AG09309 (cell line): ENCODE measurements around the gene MRPL33.

ENCODE experiments used
- DNase-seq: peaks from one replicate; pipeline ENCODE4 v3.0.0-alpha.2; 2010; ENCODE audit warnings: low read depth
- H3K4me3 ChIP-seq: 2 replicates; pipeline ENCODE4 v1.5.1; 2011; ENCODE audit warnings: mild to moderate bottlenecking, low read depth, low read length, moderate library complexity; ENCODE audit not compliant: control insufficient read depth
- CTCF ChIP-seq: IDR thresholded peaks from 2 replicates; pipeline ENCODE4 v1.5.1; 2011; ENCODE audit warnings: mild to moderate bottlenecking, low read depth, low read length, inconsistent platforms; ENCODE audit not compliant: insufficient read depth, control insufficient read depth; ENCODE audit errors: missing control alignments

The MRPL33 gene

GRCh38 chr2:27811768-27812167, 40.2 kb downstream of the MRPL33 start:
- DNase-seq, result no peak
- no peak for TF ChIP-seq CTCF
- H3K4me3 ChIP-seq, result no peak overlapping the region

GRCh38 chr2:27814758-27815157, 43.2 kb downstream of the MRPL33 start:
- no peak for TF ChIP-seq CTCF
- H3K4me3 ChIP-seq, result no peak overlapping the region
- no peak for DNase-seq

GRCh38 chr2:27815860-27816438, 44.4 kb downstream of the MRPL33 start:
- DNase-seq, result no peak
- no peak overlapping the region for H3K4me3 ChIP-seq
- TF ChIP-seq CTCF, result no peak

- TF ChIP-seq CTCF, result no peak
- no peak for DNase-seq
- H3K4me3 ChIP-seq, result no peak overlapping the region
Observed at GRCh38 chr2:27822049-27822448, 50.5 kb downstream of the MRPL33 start.

GRCh38 chr2:27823135-27823534, 51.6 kb downstream of the MRPL33 start:
- no peak for DNase-seq
- no peak for TF ChIP-seq CTCF
- no peak overlapping the region for H3K4me3 ChIP-seq

GRCh38 chr2:27823569-27823968, 52.0 kb downstream of the MRPL33 start:
- DNase-seq, result no peak
- H3K4me3 ChIP-seq, result no peak overlapping the region
- TF ChIP-seq CTCF, result no peak

- DNase-seq, result no peak
- no peak overlapping the region for H3K4me3 ChIP-seq
- no peak for TF ChIP-seq CTCF
Observed at GRCh38 chr2:27824401-27824800, 52.9 kb downstream of the MRPL33 start.
